Stimulated activated CD4-positive, alpha-beta T cell treated with anti-CD3 and anti-CD28 coated beads, Interleukin-1b, Interleukin-23, amount 100 ng/mL, for 1 hour (primary cell): Measurements from ENCODE around the gene CEACAM21.

ENCODE experiments used
- DNase-seq, 2 donors: peaks; one replicate each; pipeline ENCODE4 v3.0.0-alpha.2; 2020; ENCODE audit warnings: low read depth in 2 of 2

Gene CEACAM21

DNA sequence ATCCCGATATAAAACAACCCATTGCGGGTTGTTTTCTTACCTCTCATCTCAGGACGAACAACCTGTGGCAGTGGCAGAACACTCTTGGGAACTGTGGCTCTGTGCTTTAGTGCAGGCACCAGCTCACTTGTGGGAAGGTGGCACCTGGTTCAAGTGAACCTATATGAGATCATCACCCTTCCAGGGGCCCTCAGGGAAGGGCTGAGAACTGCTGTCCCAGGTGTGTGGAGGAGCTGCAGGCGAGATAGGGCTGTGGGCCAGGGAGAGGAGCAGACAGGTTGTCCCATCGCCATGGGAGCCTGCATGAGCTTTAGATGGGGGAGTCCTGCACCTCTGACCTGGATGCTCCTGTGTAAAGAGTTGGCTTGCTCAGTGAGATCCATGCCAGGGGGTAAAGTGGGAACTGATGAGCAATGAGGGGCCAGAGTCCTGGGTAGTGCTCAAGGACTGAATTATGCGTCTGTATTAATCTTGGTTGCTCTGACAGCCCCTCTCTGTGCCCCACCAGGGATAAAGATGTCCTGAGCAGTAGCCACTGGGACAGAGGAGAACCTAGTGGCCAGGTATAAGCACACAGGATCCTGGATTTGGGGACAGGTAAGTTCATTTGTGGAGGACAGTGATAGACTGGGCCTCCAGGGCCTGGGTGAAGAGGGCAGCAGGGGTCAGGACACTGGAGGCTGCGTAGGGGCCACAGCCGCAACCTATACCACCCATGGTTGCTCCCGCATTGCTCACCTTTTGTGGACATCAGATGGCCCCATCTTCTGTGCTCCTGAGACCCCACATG, 42.2 kb downstream of the CEACAM21 start:
- no peak for DNase-seq

DNA sequence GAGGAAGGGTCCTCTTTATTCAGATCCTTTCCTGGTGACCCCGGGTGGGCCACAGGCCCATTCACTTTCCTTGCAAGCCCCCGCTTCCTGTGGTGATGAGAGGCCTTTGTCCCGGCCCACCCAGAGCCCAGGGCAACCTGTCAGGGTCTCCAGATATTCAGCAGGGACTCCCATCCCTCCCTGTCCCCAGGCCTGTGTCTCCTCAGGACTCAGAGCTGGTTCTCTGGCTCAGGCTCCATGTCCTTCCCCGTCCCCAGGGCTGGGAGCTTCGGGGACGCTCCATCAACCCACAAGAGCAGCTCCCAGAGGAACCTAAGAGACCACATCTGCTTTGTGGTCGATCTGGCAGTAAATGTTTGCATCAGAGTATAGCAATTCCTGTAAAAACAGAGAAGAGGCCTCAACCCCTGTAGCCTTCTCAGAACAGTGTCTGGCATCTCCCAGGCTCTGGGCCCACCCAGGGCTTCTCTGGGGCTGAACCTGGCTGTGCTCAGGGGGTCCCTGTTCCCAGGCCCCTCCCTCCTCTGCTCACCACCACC, 43.1 kb downstream of the CEACAM21 start:
- DNase-seq = no peak

DNA sequence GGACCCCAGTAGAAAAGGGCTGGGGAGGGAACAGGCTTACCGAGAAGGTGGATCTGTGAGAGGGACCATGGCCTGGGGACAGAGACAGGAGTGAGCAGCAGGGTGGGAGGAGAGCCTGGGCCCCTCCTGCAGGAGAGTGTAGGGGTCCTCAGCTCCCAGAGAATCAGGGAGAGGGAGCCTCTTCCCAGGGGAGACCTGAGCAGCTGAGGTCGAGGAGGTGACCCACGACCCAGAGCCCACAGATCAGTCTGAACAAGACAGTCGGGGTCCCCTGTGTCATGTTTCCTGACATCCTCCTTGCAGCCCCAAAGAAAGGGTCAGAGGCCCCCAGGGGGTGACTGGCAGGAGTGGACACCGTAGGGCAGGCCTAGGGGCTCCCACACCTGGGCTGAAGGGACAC, 44.2 kb downstream of the CEACAM21 start:
- DNase-seq = no peak

DNA sequence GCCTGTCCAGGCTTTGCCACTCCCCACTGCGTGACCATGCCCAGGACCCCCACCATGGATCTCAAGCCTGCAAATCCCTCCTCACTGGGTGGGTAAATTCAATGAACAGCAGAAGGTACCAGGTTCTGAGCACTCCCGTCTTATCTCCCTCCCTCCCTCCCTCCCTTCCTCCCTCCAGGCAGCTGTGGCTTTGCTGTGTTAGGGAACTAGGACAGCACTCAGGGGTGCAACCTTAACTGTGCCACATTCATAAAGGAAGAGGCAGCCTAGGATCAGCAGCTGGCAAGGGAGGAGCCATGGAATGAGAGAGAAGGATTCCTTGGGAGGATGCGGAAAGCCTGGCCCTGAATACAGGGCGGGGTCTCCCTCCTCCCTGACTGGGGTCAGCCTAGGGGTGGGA, 45.3 kb downstream of the CEACAM21 start:
- DNase-seq = no peak

DNA sequence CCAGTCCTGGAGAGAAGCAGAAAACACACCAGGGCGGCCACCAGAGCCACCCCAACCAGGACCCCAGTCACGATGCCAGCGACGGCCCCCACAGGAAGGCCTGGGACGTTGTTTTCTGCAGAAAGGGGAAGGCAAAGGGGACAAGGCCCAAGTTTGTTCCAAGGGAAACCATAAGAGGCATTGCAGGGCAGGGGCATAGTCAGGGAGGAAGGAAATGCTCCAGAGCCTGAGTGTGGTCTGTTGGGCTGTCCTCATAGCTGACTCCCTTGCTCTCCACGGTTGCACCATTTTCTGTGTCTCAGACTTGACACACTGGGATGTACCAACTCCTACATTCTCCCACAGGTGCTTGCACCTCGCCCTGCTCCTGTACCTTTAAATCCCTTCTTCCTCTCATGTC, 45.7 kb downstream of the CEACAM21 start:
- DNase-seq = no peak

DNA sequence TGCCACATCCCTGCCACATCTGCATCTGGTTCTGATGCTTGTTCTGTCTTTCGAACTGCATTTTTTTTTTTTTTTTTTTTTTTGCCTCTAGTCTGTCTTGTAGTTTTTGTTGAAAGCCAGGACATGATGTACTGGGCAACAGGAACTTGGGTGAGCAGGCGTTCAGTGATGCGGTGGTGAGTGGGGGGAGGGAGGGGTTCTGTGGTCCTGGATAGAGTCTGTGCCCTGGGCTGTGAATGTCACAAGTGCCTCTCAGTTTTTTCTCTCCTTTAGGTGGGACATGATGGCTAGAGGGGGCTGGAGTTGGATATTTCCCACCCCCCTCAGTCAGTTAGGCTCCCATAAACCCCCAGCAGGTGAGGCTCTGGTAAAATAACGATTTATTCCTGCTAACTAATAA, 47.4 kb downstream of the CEACAM21 start:
- DNase-seq = no peak

DNA sequence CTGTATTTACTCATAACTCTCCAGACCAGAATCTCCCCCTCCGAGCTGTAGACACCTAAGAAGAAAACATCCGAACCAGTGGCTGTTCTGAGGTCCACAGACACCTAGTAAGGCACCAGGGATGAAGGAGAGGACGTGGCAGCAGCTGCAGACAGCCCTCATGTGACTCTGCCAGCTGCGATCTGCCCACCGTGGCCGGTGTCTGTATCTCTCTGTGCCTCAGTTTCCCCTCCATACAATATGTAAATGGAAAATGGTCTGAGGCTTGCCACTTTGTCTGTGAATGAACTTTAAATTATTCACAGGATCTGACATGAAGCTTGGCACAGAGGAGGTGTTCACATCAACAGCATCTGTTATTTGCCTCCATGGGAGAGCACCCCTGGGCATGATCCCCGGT, 48.5 kb downstream of the CEACAM21 start:
- no peak for DNase-seq

DNA sequence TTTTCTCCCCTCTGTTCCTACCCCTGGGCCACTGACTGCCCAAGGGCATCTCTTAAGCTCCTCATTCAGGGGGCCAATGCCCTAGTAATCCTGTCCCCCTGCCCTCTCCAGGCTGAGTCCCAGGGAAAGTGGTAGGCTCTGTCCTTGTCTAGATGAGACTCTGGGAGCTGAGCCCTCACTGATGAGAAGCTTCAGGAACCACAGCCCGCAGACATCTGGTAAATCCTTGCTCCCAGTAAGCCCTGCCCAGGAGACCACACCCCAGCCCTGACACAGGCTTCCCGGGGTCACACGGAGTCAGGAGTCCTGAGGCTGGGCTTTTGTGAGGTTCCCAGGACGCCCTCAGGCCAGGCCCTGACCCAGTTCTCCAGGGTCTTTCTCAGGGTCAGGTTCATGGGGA, 49.0 kb downstream of the CEACAM21 start:
- DNase-seq = no peak

DNA sequence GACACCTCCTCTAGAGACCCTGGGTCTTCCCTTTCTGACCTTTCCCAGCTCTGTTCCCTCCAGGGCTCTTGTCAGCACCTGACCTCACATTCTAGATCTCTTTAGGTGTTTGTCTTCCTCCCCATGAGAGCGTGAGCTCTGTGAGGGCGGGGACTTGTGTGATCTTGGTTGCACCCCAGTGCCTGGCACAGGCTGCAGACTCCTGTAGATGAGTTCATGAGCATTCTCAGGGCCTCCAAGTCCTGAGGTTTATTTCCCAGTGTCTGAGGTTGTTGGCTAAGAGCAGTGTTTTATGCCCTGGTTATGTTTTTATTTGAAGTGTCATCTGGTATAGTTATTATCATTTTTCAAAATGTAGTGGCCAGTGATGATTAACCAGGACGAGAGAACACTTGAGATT, 50.3 kb downstream of the CEACAM21 start:
- no peak for DNase-seq

DNA sequence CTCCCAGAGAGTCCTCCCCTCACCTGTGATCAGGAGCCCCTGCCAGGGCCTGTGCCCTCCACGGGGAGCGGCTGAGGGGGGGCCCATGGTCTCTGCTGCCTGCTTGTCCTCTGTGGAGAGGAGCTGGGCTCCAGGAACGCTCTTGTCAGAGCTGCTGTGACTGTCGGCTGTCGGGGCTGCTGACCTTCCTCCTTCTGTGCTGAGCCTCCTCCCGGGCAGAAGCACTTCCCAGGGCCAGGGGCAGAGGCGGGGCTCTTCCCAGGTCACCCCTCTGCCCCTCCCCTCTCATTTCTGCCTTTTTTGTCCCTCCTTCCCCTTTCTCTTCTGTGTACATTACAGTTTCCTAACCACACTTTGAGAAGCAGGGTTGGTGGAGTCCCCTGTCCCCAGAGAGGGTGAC, 50.9 kb downstream of the CEACAM21 start, which contains the start of gene CEACAM4:
CEACAM4 (minus strand) TSS at position 198 of the 400 bp plus-strand sequence; CDS start at position 87, 111 bp downstream.
- DNase-seq = no peak

DNA sequence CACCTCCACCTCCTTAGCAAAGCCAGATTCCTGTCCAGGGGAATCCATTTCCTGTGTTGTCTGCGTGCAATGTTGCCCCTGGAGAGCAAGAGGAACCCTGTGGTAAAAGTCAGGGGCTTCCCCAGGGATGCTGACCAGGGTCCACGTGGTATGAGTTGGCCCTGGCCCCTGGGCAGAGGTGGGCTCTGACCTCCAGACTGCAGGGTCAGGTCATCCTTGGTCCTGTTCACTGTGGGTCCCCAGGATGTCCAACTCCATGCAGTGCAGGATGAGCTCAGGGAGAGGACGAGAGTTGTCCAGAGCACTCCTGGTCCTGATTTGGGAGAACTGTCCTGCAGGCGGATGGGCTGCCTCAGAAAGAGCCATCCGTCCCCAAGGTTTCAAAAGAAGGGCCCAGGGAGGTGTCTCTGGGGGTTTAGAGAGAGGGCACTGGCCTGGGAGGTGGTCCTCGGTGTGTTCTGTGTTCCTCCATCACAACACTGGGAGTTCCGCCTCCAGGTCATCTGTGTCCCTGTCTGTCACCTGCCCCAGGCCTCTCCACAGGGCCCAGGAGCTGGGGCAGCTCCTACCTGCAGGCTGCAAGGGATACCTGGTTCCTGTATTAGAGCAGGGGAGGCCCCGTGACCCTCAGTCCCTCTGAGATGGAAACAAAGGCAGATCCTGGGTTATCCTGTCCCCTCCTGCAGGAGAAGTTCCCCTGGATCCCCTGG, 52.2 kb downstream of the CEACAM21 start:
- DNase-seq = no peak
